Measurements from ENCODE around the gene CFAP410.
"Not testable (repeated sequence)": the region's sequence is repeated elsewhere in the genome, so short reads cannot be mapped to it uniquely, and the experiment has no call there.

The CFAP410 gene

GRCh38 chr21:44285138-44285992 is 53.8 kb downstream of the CFAP410 start, which contains the start of gene AIRE:
AIRE (plus strand) TSS chr21:44285876; CDS start chr21:44286007, 131 bp downstream.
- DNase-seq (ENCODE audit: low read depth in 2 of 2), result no peak

GRCh38 chr21:44283948-44284347 is 55.2 kb downstream of the CFAP410 start:
- no peak for DNase-seq (ENCODE audit: low read depth in 2 of 2)

GRCh38 chr21:44283211-44283785 is 55.9 kb downstream of the CFAP410 start:
- DNase-seq (ENCODE audit: low read depth in 2 of 2), result not testable (repeated sequence)

GRCh38 chr21:44282370-44282769 is 56.8 kb downstream of the CFAP410 start:
- DNase-seq (ENCODE audit: low read depth in 2 of 2), result no peak

- DNase-seq (ENCODE audit: low read depth in 2 of 2), result no peak
Measured at GRCh38 chr21:44281801-44282200, 57.4 kb downstream of the CFAP410 start.

- no peak for DNase-seq (ENCODE audit: low read depth in 2 of 2)
Measured at GRCh38 chr21:44279354-44280260, 59.6 kb downstream of the CFAP410 start.

Measured in stimulated activated CD8-positive, alpha-beta memory T cell treated with anti-CD3 and anti-CD28 coated beads, Interleukin-15, amount 100 ng/mL, for 48 hours (primary cell).